Chondrocyte (in vitro differentiated cells): ENCODE results near the gene AHI1. TPM values are rescaled to one million over a fixed set of nuclear protein-coding genes. Genes with fewer than 3 reads are reported as not detected.

Source experiments
- DNase-seq: peaks from one replicate; pipeline ENCODE4 v3.0.0; 2021; ENCODE audit warnings: mixed read lengths, low spot score
- H3K27ac Mint-ChIP-seq: one replicate; pipeline ENCODE4 v1.8.0; 2021; ENCODE audit warnings: mild to moderate bottlenecking, moderate library complexity, mixed read lengths; ENCODE audit not compliant: unreplicated experiment
- H3K27me3 Mint-ChIP-seq: 2 replicates; pipeline ENCODE4 v1.8.0; 2021; ENCODE audit warnings: low read depth, mixed read lengths
- H3K36me3 Mint-ChIP-seq: 2 replicates; pipeline ENCODE4 v1.8.0; 2021; ENCODE audit warnings: low read depth, mixed read lengths
- H3K4me1 Mint-ChIP-seq: 2 replicates; pipeline ENCODE4 v1.8.0; 2021; ENCODE audit warnings: low read depth, mild to moderate bottlenecking, mixed read lengths
- H3K4me3 Mint-ChIP-seq: one replicate; pipeline ENCODE4 v1.8.0; 2021; ENCODE audit warnings: mild to moderate bottlenecking, moderate library complexity, mixed read lengths; ENCODE audit not compliant: unreplicated experiment
- H3K9me3 Mint-ChIP-seq: 2 replicates; pipeline ENCODE4 v1.8.0; 2021; ENCODE audit warnings: low read depth, mixed read lengths
- CTCF ChIP-seq: fragments of 200-600 bp; sonication (generic); IDR thresholded peaks from 2 replicates; pipeline ENCODE4 v1.5.0; 2021; ENCODE audit warnings: antibody characterized with exemption, mild to moderate bottlenecking, moderate library complexity
- total RNA-seq: library from RNA; stranded (reverse); gene quantifications from 3 replicates; pipeline ENCODE4 v1.2.1, GENCODE V29; 2021

AHI1 gene
- total RNA-seq, 1 donor from 2014 or later, result 14.8 TPM

- peaks cover 3% of the 10 kb centered on the region for H3K36me3 Mint-ChIP-seq
- H3K9me3 Mint-ChIP-seq, result no peaks in the 10 kb centered on the region
- no peaks in the 10 kb centered on the region for H3K4me1 Mint-ChIP-seq
- no peak overlapping the region for H3K4me3 Mint-ChIP-seq
- no peak for DNase-seq
- no peaks in the 10 kb centered on the region for H3K27me3 Mint-ChIP-seq
- H3K27ac Mint-ChIP-seq, result no peak overlapping the region
- TF ChIP-seq CTCF, result peak; percentile 92
These were observed 73.9 kb downstream of the AHI1 start for GRCh38 chr6:135423649-135424128.

- Mint-ChIP-seq H3K9me3 (no peaks in the 10 kb centered on the region), H3K27me3 (no peaks in the 10 kb centered on the region), H3K4me1 (no peaks in the 10 kb centered on the region), H3K27ac (no peak overlapping the region), H3K4me3 (no peak overlapping the region), H3K36me3 (peaks cover 6% of the 10 kb centered on the region)
- TF ChIP-seq CTCF, result no peak
- no peak for DNase-seq
These were observed 78.4 kb downstream of the AHI1 start for GRCh38 chr6:135419162-135419561.

DNA sequence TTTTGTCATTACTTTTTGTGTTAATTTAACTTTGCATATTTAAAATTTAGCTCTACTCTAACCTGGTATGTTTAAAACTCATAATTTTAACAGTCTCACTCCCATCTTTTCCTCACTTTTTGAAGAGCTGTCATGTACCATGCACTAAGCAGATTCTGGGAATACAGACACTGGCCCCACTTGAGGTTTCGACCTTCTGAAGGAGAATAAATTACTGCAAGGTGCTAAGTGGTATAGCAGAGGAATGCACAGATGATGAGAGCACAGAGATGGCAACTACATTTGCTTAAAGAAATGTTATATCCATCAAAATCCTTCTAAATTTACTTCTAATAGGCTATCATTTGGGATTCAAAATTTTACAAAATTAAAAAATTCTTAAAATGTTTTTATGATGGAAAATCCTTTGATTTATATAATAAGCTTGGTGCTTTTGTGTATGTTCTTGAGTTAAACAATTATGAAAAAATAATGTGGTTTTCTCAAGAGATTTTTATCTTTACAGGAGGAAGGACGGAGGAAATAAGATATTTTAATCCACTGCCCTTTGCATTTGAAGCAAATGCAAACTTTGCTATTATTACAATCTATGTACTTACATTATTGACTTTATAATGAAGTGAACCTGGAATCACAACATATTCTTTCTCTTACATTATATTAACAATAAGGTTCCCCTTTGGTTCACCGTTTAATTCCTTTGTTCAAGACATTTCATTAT lies 79.3 kb downstream of the AHI1 start:
- Mint-ChIP-seq H3K9me3 (no peaks in the 10 kb centered on the region), H3K27me3 (no peaks in the 10 kb centered on the region), H3K4me1 (no peaks in the 10 kb centered on the region), H3K36me3 (peaks cover 6% of the 10 kb centered on the region), H3K4me3 (no peak overlapping the region), H3K27ac (no peak overlapping the region)
- no peak for TF ChIP-seq CTCF
- DNase-seq, result no peak

GRCh38 chr6:135412761-135413160 lies 84.8 kb downstream of the AHI1 start:
- Mint-ChIP-seq H3K36me3 (peaks cover 7% of the 10 kb centered on the region), H3K27me3 (no peaks in the 10 kb centered on the region), H3K9me3 (no peaks in the 10 kb centered on the region), H3K27ac (no peak overlapping the region), H3K4me1 (no peaks in the 10 kb centered on the region), H3K4me3 (no peak overlapping the region)
- TF ChIP-seq CTCF, result no peak
- DNase-seq, result no peak

DNA sequence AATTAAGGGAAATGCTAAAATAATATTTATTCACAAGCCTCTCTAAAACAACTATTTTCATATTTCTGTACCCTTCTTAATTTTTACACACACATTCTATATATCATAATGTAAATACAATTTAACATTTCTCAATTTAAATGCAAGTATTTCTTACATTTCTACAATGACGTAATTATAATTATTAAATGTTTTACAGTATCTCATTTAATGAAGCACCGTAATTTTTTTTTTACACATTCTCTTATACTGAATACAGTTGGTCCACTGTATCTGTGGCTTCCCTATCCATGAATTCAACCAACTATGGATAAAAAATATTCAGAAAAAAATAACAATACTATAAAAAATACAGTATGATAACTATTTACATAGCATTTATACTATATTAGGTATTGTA lies 85.7 kb downstream of the AHI1 start:
- Mint-ChIP-seq H3K27me3 (no peaks in the 10 kb centered on the region), H3K9me3 (no peaks in the 10 kb centered on the region), H3K27ac (no peak overlapping the region), H3K4me1 (no peaks in the 10 kb centered on the region), H3K4me3 (no peak overlapping the region), H3K36me3 (peaks cover 7% of the 10 kb centered on the region)
- DNase-seq, result no peak
- TF ChIP-seq CTCF, result no peak
